ENCODE measurements around the gene ATP8A2.

Gene ATP8A2

GRCh38 chr13:25733696-25734435 is 362.1 kb downstream of the ATP8A2 start:
- H3K4me3 ChIP-seq (ENCODE audit: low read depth in 1 of 2, low read length in 1 of 2) = no peak overlapping the region
- H3K9me3 ChIP-seq = no peaks in the 10 kb centered on the region
- no peak overlapping the region for H3K27ac ChIP-seq
- TF ChIP-seq CTCF (IDR thresholded peaks at IDR 0.05) = no peak
- H3K27me3 ChIP-seq = no peaks in the 10 kb centered on the region
- H3K36me3 ChIP-seq = no peaks in the 10 kb centered on the region
- no peaks in the 10 kb centered on the region for H3K4me1 ChIP-seq (ENCODE audit: control insufficient read depth in 1 of 2, insufficient read depth in 1 of 2, low read depth in 1 of 2, low read length in 1 of 2)

DNA sequence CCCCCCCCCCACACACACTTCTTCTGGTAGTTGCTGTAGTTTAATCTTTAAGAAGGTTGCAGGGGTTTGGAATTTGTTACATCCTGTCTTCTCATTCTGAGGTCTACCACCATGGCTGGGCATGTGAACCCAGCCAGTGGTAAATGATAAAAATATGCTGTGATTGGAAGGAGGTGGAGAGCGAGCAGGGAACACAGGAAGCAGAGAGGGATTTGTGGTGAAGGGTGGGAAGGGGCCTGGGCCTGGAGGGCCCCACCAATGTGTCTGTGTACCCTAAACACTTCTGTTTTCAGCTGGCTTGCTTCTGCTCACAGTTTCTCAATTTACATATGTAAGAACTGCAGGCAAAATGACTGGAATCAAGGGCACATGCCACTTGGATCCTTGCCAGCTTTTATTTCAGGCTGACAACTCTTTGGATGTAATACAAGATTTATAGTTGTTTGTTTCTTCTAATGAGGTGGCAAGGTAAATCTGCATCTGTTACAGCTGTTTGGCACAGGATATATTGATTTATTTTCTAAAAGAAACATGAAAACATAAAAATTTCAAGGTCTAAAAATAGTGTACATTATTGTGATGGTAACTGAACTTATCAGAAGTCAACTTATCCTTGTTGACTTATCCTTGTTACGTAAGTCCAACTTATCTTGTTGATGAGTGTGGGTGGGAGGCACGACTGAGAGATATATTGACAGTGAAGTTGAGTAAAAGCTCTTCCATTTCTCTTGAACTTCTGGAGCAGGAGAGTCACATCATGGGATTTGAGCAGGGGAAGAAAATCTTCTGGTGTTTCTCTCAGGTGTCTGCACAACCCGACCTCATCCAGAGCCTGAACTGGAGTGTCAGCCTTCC is 366.8 kb downstream of the ATP8A2 start:
- Histone ChIP-seq H3K9me3 (no peaks in the 10 kb centered on the region), H3K4me3 (ENCODE audit: low read depth in 1 of 2, low read length in 1 of 2) (no peak overlapping the region), H3K36me3 (no peaks in the 10 kb centered on the region), H3K4me1 (ENCODE audit: control insufficient read depth in 1 of 2, insufficient read depth in 1 of 2, low read depth in 1 of 2, low read length in 1 of 2) (no peaks in the 10 kb centered on the region), H3K27ac (no peak overlapping the region), H3K27me3 (no peaks in the 10 kb centered on the region)
- TF ChIP-seq CTCF (IDR thresholded peaks at IDR 0.05) = no peak

DNA sequence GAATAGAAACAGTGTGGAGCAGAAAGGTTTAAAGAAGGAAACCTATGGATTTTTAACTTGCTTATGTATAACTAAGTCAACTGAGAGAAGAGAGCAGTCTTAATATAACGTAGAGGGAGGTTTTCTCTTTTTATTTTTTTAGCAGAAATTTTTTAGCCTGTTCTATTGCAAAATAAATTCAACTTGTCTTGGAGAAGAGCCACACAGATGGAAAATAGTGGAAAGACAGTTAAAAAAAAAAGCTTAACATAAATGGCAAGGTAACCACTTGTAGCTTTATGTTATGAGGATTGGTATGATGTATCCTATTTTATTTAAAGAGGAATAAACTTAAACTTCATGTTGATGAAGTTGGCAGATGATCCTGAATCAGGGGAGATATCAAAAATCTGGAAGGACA is 367.6 kb downstream of the ATP8A2 start:
- Histone ChIP-seq H3K36me3 (no peaks in the 10 kb centered on the region), H3K9me3 (no peaks in the 10 kb centered on the region), H3K4me1 (ENCODE audit: control insufficient read depth in 1 of 2, insufficient read depth in 1 of 2, low read depth in 1 of 2, low read length in 1 of 2) (no peaks in the 10 kb centered on the region), H3K27me3 (no peaks in the 10 kb centered on the region), H3K4me3 (ENCODE audit: low read depth in 1 of 2, low read length in 1 of 2) (no peak overlapping the region), H3K27ac (no peak overlapping the region)
- no peak for TF ChIP-seq CTCF (IDR thresholded peaks at IDR 0.05)

DNA sequence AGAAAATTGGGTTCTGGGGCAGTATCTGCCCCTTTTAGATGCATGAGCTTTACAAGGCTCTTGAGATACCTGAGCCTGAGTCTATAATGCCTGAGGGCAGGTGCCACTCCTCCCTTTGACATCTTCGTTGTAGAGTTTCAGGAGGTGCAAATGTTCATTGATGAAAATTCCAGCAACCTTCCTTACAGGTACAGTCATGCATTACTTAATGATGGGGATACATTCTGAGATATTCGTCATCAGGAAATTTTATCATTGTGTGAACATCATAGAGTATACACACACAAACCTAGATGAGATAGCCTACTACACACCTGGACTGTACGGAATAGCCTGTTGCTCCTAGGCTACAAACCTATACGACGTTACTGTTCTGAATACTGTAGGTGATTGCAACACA is 370.0 kb downstream of the ATP8A2 start:
- no peaks in the 10 kb centered on the region for H3K27me3 ChIP-seq
- no peaks in the 10 kb centered on the region for H3K9me3 ChIP-seq
- H3K27ac ChIP-seq = no peak overlapping the region
- H3K4me1 ChIP-seq (ENCODE audit: control insufficient read depth in 1 of 2, insufficient read depth in 1 of 2, low read depth in 1 of 2, low read length in 1 of 2) = no peaks in the 10 kb centered on the region
- TF ChIP-seq CTCF (IDR thresholded peaks at IDR 0.05) = no peak
- no peaks in the 10 kb centered on the region for H3K36me3 ChIP-seq
- no peak overlapping the region for H3K4me3 ChIP-seq (ENCODE audit: low read depth in 1 of 2, low read length in 1 of 2)

DNA sequence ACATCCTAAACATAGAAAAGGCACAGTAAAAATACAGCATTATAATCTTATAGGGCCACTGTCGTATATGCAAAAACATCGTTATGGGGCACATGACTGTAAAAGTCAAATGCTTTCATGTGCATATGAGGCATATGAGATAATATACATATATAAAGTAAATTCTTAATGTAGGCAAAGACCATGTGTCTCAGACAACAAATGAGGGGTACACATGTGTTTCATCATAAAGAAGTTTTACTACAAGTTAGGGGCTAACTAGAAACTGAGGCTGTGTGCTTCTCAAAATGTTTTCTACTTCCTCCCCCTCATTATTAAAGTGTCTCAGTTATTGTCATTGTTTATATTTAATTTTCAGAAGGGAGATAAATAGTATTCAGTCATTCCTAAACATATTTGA is 370.4 kb downstream of the ATP8A2 start:
- no peak for TF ChIP-seq CTCF (IDR thresholded peaks at IDR 0.05)
- H3K4me3 ChIP-seq (ENCODE audit: low read depth in 1 of 2, low read length in 1 of 2) = no peak overlapping the region
- no peaks in the 10 kb centered on the region for H3K4me1 ChIP-seq (ENCODE audit: control insufficient read depth in 1 of 2, insufficient read depth in 1 of 2, low read depth in 1 of 2, low read length in 1 of 2)
- no peaks in the 10 kb centered on the region for H3K27me3 ChIP-seq
- H3K9me3 ChIP-seq = no peaks in the 10 kb centered on the region
- no peak overlapping the region for H3K27ac ChIP-seq
- H3K36me3 ChIP-seq = no peaks in the 10 kb centered on the region

Measured in neutrophil (primary cell).